SK-N-SH (cell line): ENCODE measurements around the gene VPS11. TPM values are rescaled to one million over a fixed set of nuclear protein-coding genes. Genes with fewer than 3 reads are reported as not detected.
A peak's percentile ranks its signal among the peaks of the same experiment; 100 is the strongest.

Experiments
- CTCF ChIA-PET: fragments of 300-600, 350-600 bp; formaldehyde crosslinking; extraction: SDS; loops from one replicate; lab custom pipeline; 2021; lab: Yijun Ruan, JAX
- POLR2A ChIA-PET: fragments of 350-600 bp; sonication (Branson Sonifier 250); formaldehyde crosslinking; extraction: SDS; loops from one replicate; lab custom pipeline; 2020; ENCODE audit warnings: antibody characterized with exemption, inconsistent platforms; lab: Yijun Ruan, JAX
- DNase-seq: peaks from one replicate; pipeline ENCODE4 v3.0.0; 2012
- H2AFZ ChIP-seq: fragments of 200-600 bp; sonication (generic); 2 replicates; pipeline ENCODE4 v1.8.1; 2016; ENCODE audit warnings: antibody characterized with exemption, mild to moderate bottlenecking, low read depth
- H3F3A ChIP-seq: fragments of 200-600 bp; sonication (generic); replicated peaks from 2 replicates; pipeline ENCODE3; 2016; ENCODE audit warnings: antibody characterized with exemption, mild to moderate bottlenecking; ENCODE audit not compliant: insufficient read depth
- H3K27ac ChIP-seq, 2 experiments: fragments of 200-500 bp in 1 of 2; fragments of 200-600 bp in 1 of 2; sonication (Bioruptor generic) in 1 of 2; sonication (generic), shearing (Covaris generic) in 1 of 2; 2 replicates each; pipeline versions ENCODE4 v1.5.1 to v1.6.1; 2014 to 2016; ENCODE audit warnings: low read depth in 2 of 2, inconsistent platforms in 1 of 2, low read length in 1 of 2, mild to moderate bottlenecking in 1 of 2, mixed read lengths in 1 of 2
- H3K27me3 ChIP-seq: fragments of 200-600 bp; sonication (generic), shearing (Covaris generic); 2 replicates; pipeline ENCODE4 v1.6.1; 2016; ENCODE audit warnings: mixed run types; ENCODE audit not compliant: insufficient read depth
- H3K36me3 ChIP-seq, 2 experiments: fragments of 200-500 bp in 1 of 2; fragments of 200-600 bp in 1 of 2; sonication (Bioruptor generic) in 1 of 2; sonication (generic) in 1 of 2; replicated peaks in 1 of 2; 2 replicates each; pipeline versions ENCODE3 to v1.5.1; 2014 to 2016; ENCODE audit warnings: low read length in 1 of 2, mild to moderate bottlenecking in 1 of 2; ENCODE audit not compliant: insufficient read depth in 2 of 2, control insufficient read depth in 1 of 2
- H3K4me1 ChIP-seq, 2 experiments: fragments of 200-500 bp in 1 of 2; fragments of 200-600 bp in 1 of 2; sonication (Bioruptor generic) in 1 of 2; sonication (generic), shearing (Covaris generic) in 1 of 2; 2 replicates each; pipeline versions ENCODE4 v1.5.1 to v1.6.1; 2014 to 2016; ENCODE audit warnings: low read depth in 1 of 2, low read length in 1 of 2, mixed run types in 1 of 2; ENCODE audit not compliant: insufficient read depth in 2 of 2, control insufficient read depth in 1 of 2
- H3K4me2 ChIP-seq: fragments of 200-600 bp; sonication (generic), shearing (Covaris generic); 2 replicates; pipeline ENCODE4 v1.6.1; 2017; ENCODE audit warnings: mixed run types
- H3K4me3 ChIP-seq, 2 experiments: fragments of 200-500 bp in 1 of 2; fragments of 200-600 bp in 1 of 2; sonication (Bioruptor generic) in 1 of 2; sonication (generic), shearing (Covaris generic) in 1 of 2; 2 replicates each; pipeline versions ENCODE4 v1.5.1 to v1.8.1; 2014 to 2016; ENCODE audit warnings: low read depth in 2 of 2, inconsistent platforms in 1 of 2, low read length in 1 of 2, mild to moderate bottlenecking in 1 of 2, mixed read lengths in 1 of 2, moderate library complexity in 1 of 2
- H3K79me2 ChIP-seq: fragments of 200-600 bp; sonication (generic); 2 replicates; pipeline ENCODE4 v1.8.1; 2017; ENCODE audit warnings: mild to moderate bottlenecking; ENCODE audit not compliant: insufficient read depth
- H3K9ac ChIP-seq: fragments of 200-600 bp; sonication (generic); 2 replicates; pipeline ENCODE4 v1.6.1; 2017; ENCODE audit warnings: mixed run types
- H3K9me2 ChIP-seq: fragments of 200-600 bp; sonication (generic); 2 replicates; pipeline ENCODE4 v1.6.1; 2017; ENCODE audit warnings: mixed run types
- H3K9me3 ChIP-seq: fragments of 200-600 bp; sonication (generic); 2 replicates; pipeline ENCODE4 v1.6.1; 2017; ENCODE audit warnings: mixed run types, mild to moderate bottlenecking, moderate library complexity
- H4K20me1 ChIP-seq: fragments of 200-600 bp; sonication (generic); 2 replicates; pipeline ENCODE4 v1.6.1; 2017; ENCODE audit warnings: mild to moderate bottlenecking, mixed run types; ENCODE audit not compliant: insufficient read depth
- CHD2 ChIP-seq: fragments of 150-350 bp; IDR thresholded peaks from 2 replicates; pipeline ENCODE4 v1.6.1; 2018; ENCODE audit warnings: low read length; ENCODE audit not compliant: partially characterized antibody
- ELF1 ChIP-seq: IDR thresholded peaks from 2 replicates; pipeline ENCODE4 v1.4.0; 2012
- EP300 ChIP-seq, 2 experiments: IDR thresholded peaks; 2 replicates each; pipeline versions ENCODE4 v1.4.0 to v1.6.1; 2012; ENCODE audit warnings: borderline replicate concordance in 1 of 2, low read depth in 1 of 2, low read length in 1 of 2
- EZH2phosphoT487 ChIP-seq: fragments of 200-600 bp; sonication (generic); IDR thresholded peaks from 2 replicates; pipeline ENCODE4 v1.6.1; 2017; ENCODE audit warnings: low read depth, mixed run types, mild to moderate bottlenecking, antibody characterized with exemption, moderate library complexity, borderline replicate concordance
- MXI1 ChIP-seq: IDR thresholded peaks from 2 replicates; pipeline ENCODE4 v1.6.1; 2012; ENCODE audit warnings: mild to moderate bottlenecking, low read depth, low read length, improper control_type of control experiment
- NRF1 ChIP-seq: IDR thresholded peaks from 2 replicates; pipeline ENCODE4 v1.6.1; 2012; ENCODE audit warnings: low read depth, mild to moderate bottlenecking, low read length
- POLR2AphosphoS5 ChIP-seq: IDR thresholded peaks from 2 replicates; pipeline ENCODE4 v1.6.1; 2012; ENCODE audit warnings: low read depth, low read length
- RFX5 ChIP-seq: IDR thresholded peaks from 2 replicates; pipeline ENCODE4 v1.6.1; 2012; ENCODE audit warnings: mild to moderate bottlenecking, improper control_type of control experiment, low read length
- RXRA ChIP-seq: IDR thresholded peaks from 2 replicates; pipeline ENCODE4 v1.4.0; 2012; ENCODE audit warnings: low read depth, mild to moderate bottlenecking, borderline replicate concordance
- SMC3 ChIP-seq: IDR thresholded peaks from 2 replicates; pipeline ENCODE4 v1.6.1; 2012; ENCODE audit warnings: low read depth, low read length, improper control_type of control experiment
- TCF12 ChIP-seq: IDR thresholded peaks from 2 replicates; pipeline ENCODE4 v1.4.0; 2012
- TEAD4 ChIP-seq: IDR thresholded peaks from 2 replicates; pipeline ENCODE4 v1.4.0; 2012; ENCODE audit warnings: mild to moderate bottlenecking, borderline replicate concordance; ENCODE audit not compliant: insufficient read depth
- YY1 ChIP-seq: IDR thresholded peaks from 2 replicates; pipeline ENCODE4 v1.4.0; 2012; ENCODE audit warnings: low read depth, mild to moderate bottlenecking
- WGBS: methylation state at CpG from one replicate; pipeline ENCODE4 v1.1.6; 2017; ENCODE audit warnings: low lambda C conversion rate; 5-methylcytosine and 5-hydroxymethylcytosine counted together
- polyA plus RNA-seq, 3 experiments: library from polyadenylated mRNA; depleted of rRNA; stranded (reverse); fragments of >200 nt; gene quantifications; 2 replicates each; pipeline ENCODE4 v1.2.3, GENCODE V29; 2012
- TF ChIP-seq, protein P1 (sequence below): IDR thresholded peaks from 2 replicates; pipeline ENCODE4 v1.4.0; 2012; ENCODE audit warnings: low read depth, borderline replicate concordance
- TF ChIP-seq, protein P2 (sequence below): IDR thresholded peaks from 2 replicates; pipeline ENCODE4 v1.4.0; 2012; ENCODE audit warnings: low read depth
- TF ChIP-seq, protein P3 (sequence below): fragments of 150-350 bp; IDR thresholded peaks from 2 replicates; pipeline ENCODE4 v1.6.1; 2016; ENCODE audit warnings: mild to moderate bottlenecking, low read depth, low read length
- TF ChIP-seq, protein P4 (sequence below): fragments of 200-600 bp; sonication (generic); IDR thresholded peaks from 2 replicates; pipeline ENCODE4 v1.6.1; 2017; ENCODE audit warnings: antibody characterized with exemption, mild to moderate bottlenecking, moderate library complexity
- TF ChIP-seq, protein P5 (sequence below): IDR thresholded peaks from 2 replicates; pipeline ENCODE4 v1.4.0; 2012; ENCODE audit warnings: low read depth, borderline replicate concordance

VPS11 gene
- polyA plus RNA-seq, 1 of the 3 experiments (the other 2 are of a cell fraction) = 14.8 TPM

DNA sequence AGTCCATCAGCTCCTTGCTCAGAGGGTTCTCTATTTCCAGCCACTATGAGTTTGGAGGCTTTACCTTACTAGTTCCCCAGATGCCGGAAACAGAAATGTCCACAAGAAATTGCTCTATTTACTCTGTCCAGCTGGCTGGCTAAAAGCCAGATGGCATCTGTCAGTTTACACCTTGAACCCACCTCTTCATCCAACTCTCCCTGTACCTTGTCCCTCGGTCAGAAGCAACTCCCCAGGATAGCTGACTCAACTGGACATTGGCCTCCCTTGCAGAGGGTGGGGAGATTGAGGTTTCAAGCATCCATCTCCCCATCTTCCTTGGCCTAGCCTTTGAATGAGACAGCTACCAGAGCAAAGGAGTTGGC lies 41.2 kb downstream of the VPS11 start:
- TF ChIP-seq, protein P1, sequence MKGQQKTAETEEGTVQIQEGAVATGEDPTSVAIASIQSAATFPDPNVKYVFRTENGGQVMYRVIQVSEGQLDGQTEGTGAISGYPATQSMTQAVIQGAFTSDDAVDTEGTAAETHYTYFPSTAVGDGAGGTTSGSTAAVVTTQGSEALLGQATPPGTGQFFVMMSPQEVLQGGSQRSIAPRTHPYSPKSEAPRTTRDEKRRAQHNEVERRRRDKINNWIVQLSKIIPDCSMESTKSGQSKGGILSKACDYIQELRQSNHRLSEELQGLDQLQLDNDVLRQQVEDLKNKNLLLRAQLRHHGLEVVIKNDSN = no peak
- TF ChIP-seq RFX5 (no peak), NRF1 (no peak), POLR2AphosphoS5 (no peak), SMC3 (no peak)
- TF ChIP-seq, protein P2, sequence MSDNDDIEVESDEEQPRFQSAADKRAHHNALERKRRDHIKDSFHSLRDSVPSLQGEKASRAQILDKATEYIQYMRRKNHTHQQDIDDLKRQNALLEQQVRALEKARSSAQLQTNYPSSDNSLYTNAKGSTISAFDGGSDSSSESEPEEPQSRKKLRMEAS = no peak
- TF ChIP-seq, protein P3, sequence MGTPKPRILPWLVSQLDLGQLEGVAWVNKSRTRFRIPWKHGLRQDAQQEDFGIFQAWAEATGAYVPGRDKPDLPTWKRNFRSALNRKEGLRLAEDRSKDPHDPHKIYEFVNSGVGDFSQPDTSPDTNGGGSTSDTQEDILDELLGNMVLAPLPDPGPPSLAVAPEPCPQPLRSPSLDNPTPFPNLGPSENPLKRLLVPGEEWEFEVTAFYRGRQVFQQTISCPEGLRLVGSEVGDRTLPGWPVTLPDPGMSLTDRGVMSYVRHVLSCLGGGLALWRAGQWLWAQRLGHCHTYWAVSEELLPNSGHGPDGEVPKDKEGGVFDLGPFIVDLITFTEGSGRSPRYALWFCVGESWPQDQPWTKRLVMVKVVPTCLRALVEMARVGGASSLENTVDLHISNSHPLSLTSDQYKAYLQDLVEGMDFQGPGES = no peak
- H3K9ac ChIP-seq = no peak overlapping the region
- no peak overlapping the region; the same call in 1 of the 2 replicates for H2AFZ ChIP-seq
- no peaks in the 10 kb centered on the region for H3K9me3 ChIP-seq
- WGBS = 92% methylated on average over 2 of the region's 2 CpGs
- H3K9me2 ChIP-seq = no peaks in the 10 kb centered on the region
- ChIA-PET POLR2A (interaction anchor here (1.0 to 4.3 kb wide), 3 partner anchors 9 to 14 kb away, joined by 3 to 17 read pairs (median 3); partner anchors contain the start of gene HINFP), CTCF (interaction anchor here (1.0 to 4.5 kb wide), 5 partner anchors 14 to 215 kb away, joined by 3 to 15 read pairs (median 7); partner anchors contain the start of gene CBL)
- no peak overlapping the region; a peak in 1 of 4 replicates for H3K27ac ChIP-seq
- no peaks in the 10 kb centered on the region for H4K20me1 ChIP-seq
- H3K4me3 ChIP-seq = peak overlapping the region; percentile 85 to 86; a peak in 3 of 4 replicates
- H3K4me1 ChIP-seq = peaks cover 19 to 25% of the 10 kb centered on the region in 2 experiments
- no peaks in the 10 kb centered on the region for H3K27me3 ChIP-seq
- peaks cover 7% of the 10 kb centered on the region for H3F3A ChIP-seq
- peaks cover 30% of the 10 kb centered on the region; the same call in 1 of the 2 replicates for H3K79me2 ChIP-seq
- peak overlapping the region; percentile 98 for H3K4me2 ChIP-seq
- DNase-seq = no peak
- peaks cover 0 to 20% of the 10 kb centered on the region in 2 experiments for H3K36me3 ChIP-seq

DNA sequence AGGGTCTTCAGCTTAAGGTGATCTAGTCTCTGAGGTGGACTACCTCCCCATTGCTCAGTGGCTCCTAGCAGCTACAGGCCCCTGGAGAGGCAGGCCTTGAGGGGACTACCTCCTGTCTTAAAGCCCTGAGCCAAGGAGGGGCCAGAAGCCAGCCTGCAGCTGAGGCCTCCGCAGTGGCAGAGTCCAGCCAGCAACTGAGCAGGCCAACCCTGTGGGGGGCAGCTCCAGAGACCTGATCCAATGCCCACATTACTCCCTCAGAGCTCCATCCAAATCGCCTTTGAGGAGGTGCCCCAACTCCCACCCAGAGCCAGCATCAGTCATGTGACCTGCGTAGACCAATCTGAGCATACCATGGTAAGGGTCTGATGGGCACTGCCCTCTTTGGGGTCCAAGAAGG lies 42.2 kb downstream of the VPS11 start:
- ChIA-PET CTCF (interaction anchor here (1.1 to 4.5 kb wide), 4 partner anchors 15 to 214 kb away, joined by 6 to 15 read pairs (median 11); a partner anchor contains a TSS), POLR2A (interaction anchor here (1.2 to 4.3 kb wide), 2 partner anchors 12 to 15 kb away, joined by 3 to 17 read pairs; partner anchors contain the start of gene HINFP)
- no CpG with 5 or more reads among the region's 3 CpGs for WGBS
- no peak overlapping the region for H3K9ac ChIP-seq
- H3K27me3 ChIP-seq = no peaks in the 10 kb centered on the region
- no peaks in the 10 kb centered on the region for H3K9me2 ChIP-seq
- no peaks in the 10 kb centered on the region for H3F3A ChIP-seq
- no peak overlapping the region; a peak in 1 of 4 replicates for H3K27ac ChIP-seq
- no peaks in the 10 kb centered on the region for H4K20me1 ChIP-seq
- no peak for DNase-seq
- no peak overlapping the region for H2AFZ ChIP-seq
- H3K36me3 ChIP-seq = peaks cover 0 to 25% of the 10 kb centered on the region in 2 experiments
- no peak overlapping the region for H3K4me2 ChIP-seq
- H3K4me3 ChIP-seq = no peak overlapping the region
- peaks cover 30% of the 10 kb centered on the region; the same call in 1 of the 2 replicates for H3K79me2 ChIP-seq
- no peaks in the 10 kb centered on the region for H3K9me3 ChIP-seq
- peaks cover 15 to 25% of the 10 kb centered on the region in 2 experiments for H3K4me1 ChIP-seq
- TF ChIP-seq, protein P4, sequence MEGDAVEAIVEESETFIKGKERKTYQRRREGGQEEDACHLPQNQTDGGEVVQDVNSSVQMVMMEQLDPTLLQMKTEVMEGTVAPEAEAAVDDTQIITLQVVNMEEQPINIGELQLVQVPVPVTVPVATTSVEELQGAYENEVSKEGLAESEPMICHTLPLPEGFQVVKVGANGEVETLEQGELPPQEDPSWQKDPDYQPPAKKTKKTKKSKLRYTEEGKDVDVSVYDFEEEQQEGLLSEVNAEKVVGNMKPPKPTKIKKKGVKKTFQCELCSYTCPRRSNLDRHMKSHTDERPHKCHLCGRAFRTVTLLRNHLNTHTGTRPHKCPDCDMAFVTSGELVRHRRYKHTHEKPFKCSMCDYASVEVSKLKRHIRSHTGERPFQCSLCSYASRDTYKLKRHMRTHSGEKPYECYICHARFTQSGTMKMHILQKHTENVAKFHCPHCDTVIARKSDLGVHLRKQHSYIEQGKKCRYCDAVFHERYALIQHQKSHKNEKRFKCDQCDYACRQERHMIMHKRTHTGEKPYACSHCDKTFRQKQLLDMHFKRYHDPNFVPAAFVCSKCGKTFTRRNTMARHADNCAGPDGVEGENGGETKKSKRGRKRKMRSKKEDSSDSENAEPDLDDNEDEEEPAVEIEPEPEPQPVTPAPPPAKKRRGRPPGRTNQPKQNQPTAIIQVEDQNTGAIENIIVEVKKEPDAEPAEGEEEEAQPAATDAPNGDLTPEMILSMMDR = no peak
- TF ChIP-seq, protein P5, sequence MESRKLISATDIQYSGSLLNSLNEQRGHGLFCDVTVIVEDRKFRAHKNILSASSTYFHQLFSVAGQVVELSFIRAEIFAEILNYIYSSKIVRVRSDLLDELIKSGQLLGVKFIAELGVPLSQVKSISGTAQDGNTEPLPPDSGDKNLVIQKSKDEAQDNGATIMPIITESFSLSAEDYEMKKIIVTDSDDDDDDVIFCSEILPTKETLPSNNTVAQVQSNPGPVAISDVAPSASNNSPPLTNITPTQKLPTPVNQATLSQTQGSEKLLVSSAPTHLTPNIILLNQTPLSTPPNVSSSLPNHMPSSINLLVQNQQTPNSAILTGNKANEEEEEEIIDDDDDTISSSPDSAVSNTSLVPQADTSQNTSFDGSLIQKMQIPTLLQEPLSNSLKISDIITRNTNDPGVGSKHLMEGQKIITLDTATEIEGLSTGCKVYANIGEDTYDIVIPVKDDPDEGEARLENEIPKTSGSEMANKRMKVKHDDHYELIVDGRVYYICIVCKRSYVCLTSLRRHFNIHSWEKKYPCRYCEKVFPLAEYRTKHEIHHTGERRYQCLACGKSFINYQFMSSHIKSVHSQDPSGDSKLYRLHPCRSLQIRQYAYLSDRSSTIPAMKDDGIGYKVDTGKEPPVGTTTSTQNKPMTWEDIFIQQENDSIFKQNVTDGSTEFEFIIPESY = no peak
- TF ChIP-seq, protein P3 = no peak
- TF ChIP-seq CHD2 (no peak), ELF1 (no peak), EZH2phosphoT487 (no peak), MXI1 (no peak), YY1 (no peak), TCF12 (no peak), RXRA (no peak), NRF1 (no peak), EP300 (IDR thresholded peaks at IDR 0.05; ENCODE audit: borderline replicate concordance in 1 of 2, low read depth in 1 of 2, low read length in 1 of 2) (no peak), TEAD4 (no peak)
- TF ChIP-seq, protein P1 = no peak
